Thyroid gland (tissue), 4 donors: Measurements from ENCODE around the gene HYAL1.

Experiments used
- CTCF ChIP-seq, 6 experiments: fragments of 200-600 bp in 3 of 6; fragments of 450-650 bp in 3 of 6; sonication (generic) in 3 of 6; IDR thresholded peaks; one replicate each; pipeline ENCODE4 v1.5.1; 2016 to 2019; ENCODE audit warnings: antibody characterized with exemption in 6 of 6, mild to moderate bottlenecking in 2 of 6, inconsistent platforms in 1 of 6, moderate library complexity in 1 of 6
- POLR2A ChIP-seq, 2 donors: fragments of 450-650 bp; IDR thresholded peaks; one replicate each; pipeline ENCODE4 v1.6.1; 2017; ENCODE audit warnings: antibody characterized with exemption in 2 of 2, mild to moderate bottlenecking in 2 of 2, moderate library complexity in 1 of 2

DNA sequence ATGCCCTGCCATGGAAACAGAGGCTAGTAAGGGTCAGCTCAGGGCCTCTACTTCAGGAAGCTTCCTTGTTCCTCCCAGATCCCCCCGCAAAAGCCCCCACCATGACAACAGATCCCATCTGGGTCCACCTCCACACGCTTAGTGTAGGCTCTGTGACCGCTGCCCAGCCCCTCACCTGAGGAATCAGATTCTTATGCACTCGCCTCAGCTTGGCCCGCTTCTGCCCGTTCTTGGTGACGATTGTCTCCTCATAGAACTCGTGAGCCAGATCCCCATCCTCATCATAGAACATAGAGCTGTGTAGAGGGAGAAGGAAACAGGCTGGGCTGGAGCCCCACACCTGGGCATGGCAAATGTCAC is 22.8 kb upstream of the HYAL1 start:
- TF ChIP-seq CTCF (IDR thresholded peaks at IDR 0.05) (no peak), POLR2A (IDR thresholded peaks at IDR 0.05) (no peak)
